ENCODE results near the gene INKA2. TPM values are rescaled to one million over a fixed set of nuclear protein-coding genes. Genes with fewer than 3 reads are reported as not detected.

The INKA2 gene
- total RNA-seq, 1 experiment from 2014 or later: 12.3 TPM

DNA sequence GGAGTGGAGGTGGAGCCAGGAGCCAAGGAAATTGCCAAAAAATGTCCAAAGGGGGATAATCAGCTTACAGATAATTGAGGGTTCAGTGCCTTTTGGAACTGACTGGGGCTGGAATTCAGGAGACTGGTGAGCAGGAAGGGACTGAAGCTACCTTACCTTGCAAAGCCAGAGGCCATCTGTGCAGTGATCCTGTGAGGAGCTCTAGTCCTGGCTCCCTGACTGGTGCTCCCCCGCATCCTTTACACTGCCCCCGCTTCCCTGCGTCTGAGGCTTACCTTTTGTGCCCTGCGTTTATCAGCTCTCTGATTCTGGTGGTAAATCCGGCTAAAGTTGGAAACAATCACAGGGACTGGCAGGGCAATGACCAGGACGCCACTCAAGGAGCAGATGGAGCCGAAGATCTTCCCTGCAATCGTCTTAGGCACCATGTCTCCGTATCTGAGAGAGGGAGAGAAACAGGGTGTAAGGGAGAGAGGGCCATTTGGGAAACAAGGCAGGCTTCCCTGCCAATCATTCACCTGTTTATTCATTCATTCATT, 47.5 kb upstream of the INKA2 start:
- Histone ChIP-seq H2BK120ac (ENCODE audit: low read depth, low read length, poor library complexity, severe bottlenecking) (no peak overlapping the region), H2BK5ac (ENCODE audit: insufficient read length, low read length) (no peak overlapping the region), H3K4me1 (ENCODE audit: insufficient read depth, low read length) (peaks cover 2% of the 10 kb centered on the region; the same call in 1 of the 2 replicates), H3K27me3 (ENCODE audit: insufficient read depth, low read length) (no peaks in the 10 kb centered on the region), H2BK20ac (ENCODE audit: low read depth, low read length, poor library complexity, severe bottlenecking) (no peak overlapping the region), H4K91ac (ENCODE audit: insufficient read length, low read depth, low read length) (no peak overlapping the region), H3T11ph (ENCODE audit: low read length) (no peak overlapping the region), H3K79me2 (ENCODE audit: insufficient read depth, low read length) (no peaks in the 10 kb centered on the region; the same call in 1 of the 2 replicates), H4K20me1 (ENCODE audit: control insufficient read depth, insufficient read depth, insufficient read length) (no peaks in the 10 kb centered on the region), H3K18ac (ENCODE audit: insufficient read length, low read depth, low read length) (no peak overlapping the region), H3K27ac (ENCODE audit: insufficient read length, low read depth, low read length) (no peak overlapping the region), H4K8ac (replicated peaks; ENCODE audit: insufficient read length, low read depth, low read length) (no peak overlapping the region), H3K9me3 (ENCODE audit: control insufficient read depth, low read depth, low read length) (peaks cover 3% of the 10 kb centered on the region), H3K79me1 (ENCODE audit: insufficient read depth, low read depth, low read length, poor library complexity, severe bottlenecking) (no peaks in the 10 kb centered on the region), H2BK15ac (ENCODE audit: low read depth, low read length) (no peak overlapping the region), H2AFZ (ENCODE audit: low read length) (no peak overlapping the region), H3K23ac (ENCODE audit: insufficient read length, low read depth, low read length) (no peak overlapping the region), H2BK12ac (ENCODE audit: insufficient read length, low read depth, low read length) (no peak overlapping the region), H3K4ac (ENCODE audit: low read depth, low read length) (no peak overlapping the region), H3K9ac (ENCODE audit: extremely low read depth, insufficient read length, low read length) (no peak overlapping the region), H4K5ac (ENCODE audit: insufficient read length, low read depth, low read length) (no peak overlapping the region), H2AK5ac (ENCODE audit: insufficient read length, low read length) (no peak overlapping the region), H3K4me2 (ENCODE audit: insufficient read depth, insufficient read length, low read length) (no peak overlapping the region), H3K56ac (ENCODE audit: insufficient read length, low read depth, low read length) (no peak overlapping the region), H3K14ac (ENCODE audit: insufficient read depth, low read length) (no peak overlapping the region), H3K23me2 (ENCODE audit: insufficient read length, low read depth, low read length, poor library complexity, severe bottlenecking) (no peaks in the 10 kb centered on the region)
- no peak overlapping the region for H3K27ac Mint-ChIP-seq
- peak overlapping the region in 1 of 2 experiments; percentile 40; a peak in 1 of 5 replicates for H3K4me3 Mint-ChIP-seq
- H3K4me1 Mint-ChIP-seq: peaks cover 6 to 8% of the 10 kb centered on the region in 2 experiments
- H3K9me3 Mint-ChIP-seq: no peaks in the 10 kb centered on the region
- DNase-seq: no peak
- TF ChIP-seq, protein P1, sequence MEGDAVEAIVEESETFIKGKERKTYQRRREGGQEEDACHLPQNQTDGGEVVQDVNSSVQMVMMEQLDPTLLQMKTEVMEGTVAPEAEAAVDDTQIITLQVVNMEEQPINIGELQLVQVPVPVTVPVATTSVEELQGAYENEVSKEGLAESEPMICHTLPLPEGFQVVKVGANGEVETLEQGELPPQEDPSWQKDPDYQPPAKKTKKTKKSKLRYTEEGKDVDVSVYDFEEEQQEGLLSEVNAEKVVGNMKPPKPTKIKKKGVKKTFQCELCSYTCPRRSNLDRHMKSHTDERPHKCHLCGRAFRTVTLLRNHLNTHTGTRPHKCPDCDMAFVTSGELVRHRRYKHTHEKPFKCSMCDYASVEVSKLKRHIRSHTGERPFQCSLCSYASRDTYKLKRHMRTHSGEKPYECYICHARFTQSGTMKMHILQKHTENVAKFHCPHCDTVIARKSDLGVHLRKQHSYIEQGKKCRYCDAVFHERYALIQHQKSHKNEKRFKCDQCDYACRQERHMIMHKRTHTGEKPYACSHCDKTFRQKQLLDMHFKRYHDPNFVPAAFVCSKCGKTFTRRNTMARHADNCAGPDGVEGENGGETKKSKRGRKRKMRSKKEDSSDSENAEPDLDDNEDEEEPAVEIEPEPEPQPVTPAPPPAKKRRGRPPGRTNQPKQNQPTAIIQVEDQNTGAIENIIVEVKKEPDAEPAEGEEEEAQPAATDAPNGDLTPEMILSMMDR (conservative IDR thresholded peaks at IDR 0.05): no peak
- no peaks in the 10 kb centered on the region for H3K27me3 Mint-ChIP-seq (ENCODE audit: low read depth)
- no CpG with 5 or more reads among the region's 9 CpGs for WGBS (ENCODE audit: extremely low coverage, insufficient read length, low lambda C conversion rate)
- H3K36me3 Mint-ChIP-seq (ENCODE audit: insufficient read depth in 1 of 3, low read depth in 3 of 3): no peaks in the 10 kb centered on the region
